GM12892 (cell line): ENCODE measurements around the gene GRSF1.

Experiments
- POLR2AphosphoS5 ChIP-seq: IDR thresholded peaks from 2 replicates; pipeline ENCODE4 v1.6.1; 2011; ENCODE audit warnings: low read depth, low read length, control low read depth
- TAF1 ChIP-seq: IDR thresholded peaks from 2 replicates; pipeline ENCODE4 v1.6.1; 2011; ENCODE audit warnings: low read depth, mild to moderate bottlenecking, control low read depth, low read length, borderline replicate concordance

GRCh38 chr4:70808151-70808550 lies 31.5 kb downstream of the GRSF1 start:
- TF ChIP-seq TAF1, result no peak
- TF ChIP-seq POLR2AphosphoS5, result no peak
